Panc1 (cell line): ENCODE measurements around the gene DNAH6.

Experiments used
- POLR2AphosphoS5 ChIP-seq: IDR thresholded peaks from 2 replicates; pipeline ENCODE4 v1.6.1; 2012; ENCODE audit warnings: mild to moderate bottlenecking, low read depth, low read length, moderate library complexity
- SIN3A ChIP-seq: IDR thresholded peaks from 2 replicates; pipeline ENCODE4 v1.6.1; 2012; ENCODE audit warnings: low read depth, mild to moderate bottlenecking, low read length, moderate library complexity, borderline replicate concordance; ENCODE audit not compliant: insufficient read depth
- TCF7L2 ChIP-seq: IDR thresholded peaks from 2 replicates; pipeline ENCODE4 v1.6.1; 2011; ENCODE audit warnings: mild to moderate bottlenecking, low read depth, low read length, inconsistent platforms
- TF ChIP-seq, protein P1 (sequence below): fragments of 450-650 bp; IDR thresholded peaks from 2 replicates; pipeline ENCODE4 v1.5.1; 2017; ENCODE audit warnings: mild to moderate bottlenecking

DNA sequence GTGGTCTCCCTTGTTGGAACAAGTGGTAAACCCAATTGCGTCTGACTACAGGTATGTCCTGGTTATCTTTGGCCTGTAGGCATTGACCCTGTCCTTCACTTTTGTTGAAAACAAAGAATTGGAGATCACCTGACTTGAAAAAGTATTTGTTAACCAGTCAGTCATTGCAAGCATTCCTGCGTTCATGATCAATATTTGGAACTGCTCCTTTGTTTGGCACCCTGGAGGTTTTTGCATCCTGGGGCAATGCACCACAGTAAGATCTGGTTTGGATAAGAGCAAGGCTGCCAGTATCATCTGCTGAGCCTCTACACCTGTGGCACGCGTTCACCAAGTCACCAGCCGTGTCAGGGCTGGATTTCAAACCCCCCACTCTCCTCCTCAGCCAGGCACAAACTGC, 115.7 kb downstream of the DNAH6 start:
- TF ChIP-seq POLR2AphosphoS5, result no peak
- TF ChIP-seq, protein P1, sequence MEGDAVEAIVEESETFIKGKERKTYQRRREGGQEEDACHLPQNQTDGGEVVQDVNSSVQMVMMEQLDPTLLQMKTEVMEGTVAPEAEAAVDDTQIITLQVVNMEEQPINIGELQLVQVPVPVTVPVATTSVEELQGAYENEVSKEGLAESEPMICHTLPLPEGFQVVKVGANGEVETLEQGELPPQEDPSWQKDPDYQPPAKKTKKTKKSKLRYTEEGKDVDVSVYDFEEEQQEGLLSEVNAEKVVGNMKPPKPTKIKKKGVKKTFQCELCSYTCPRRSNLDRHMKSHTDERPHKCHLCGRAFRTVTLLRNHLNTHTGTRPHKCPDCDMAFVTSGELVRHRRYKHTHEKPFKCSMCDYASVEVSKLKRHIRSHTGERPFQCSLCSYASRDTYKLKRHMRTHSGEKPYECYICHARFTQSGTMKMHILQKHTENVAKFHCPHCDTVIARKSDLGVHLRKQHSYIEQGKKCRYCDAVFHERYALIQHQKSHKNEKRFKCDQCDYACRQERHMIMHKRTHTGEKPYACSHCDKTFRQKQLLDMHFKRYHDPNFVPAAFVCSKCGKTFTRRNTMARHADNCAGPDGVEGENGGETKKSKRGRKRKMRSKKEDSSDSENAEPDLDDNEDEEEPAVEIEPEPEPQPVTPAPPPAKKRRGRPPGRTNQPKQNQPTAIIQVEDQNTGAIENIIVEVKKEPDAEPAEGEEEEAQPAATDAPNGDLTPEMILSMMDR, result no peak
- TF ChIP-seq TCF7L2, result no peak
- no peak for TF ChIP-seq SIN3A
